K562 (cell line): ENCODE data around the gene RNF41. TPM values are rescaled to one million over a fixed set of nuclear protein-coding genes. Genes with fewer than 3 reads are reported as not detected.

Experiments
- ATAC-seq: fragments of 200-7000 bp; cut with Tn5 transposase; 3 replicates; pipeline ENCODE4 v1.9.1; 2020; ENCODE audit warnings: moderate library complexity
- BruUV-seq: library from RNA; stranded (reverse); fragments of 400-500 nt; replicated peaks from 2 replicates; lab custom pipeline; 2021; lab: Mats Ljungman, UMichigan
- CTCF ChIA-PET: fragments of 300-600 bp; formaldehyde crosslinking; extraction: SDS; loops from one replicate; lab custom pipeline; 2021; ENCODE audit warnings: low intra/inter-chr PET ratio; lab: Yijun Ruan, JAX
- POLR2A ChIA-PET: fragments of 300-600, 350-650 bp; sonication (Branson Sonifier 250); formaldehyde crosslinking; extraction: SDS; loops from one replicate; lab custom pipeline; 2021; ENCODE audit warnings: antibody characterized with exemption, inconsistent platforms; lab: Yijun Ruan, JAX
- DNase-seq, 4 experiments: peaks; one replicate each; pipeline versions ENCODE4 v3.0.0 to v3.0.0-alpha.2; 2011 to 2018; ENCODE audit warnings: low spot score in 3 of 4, mixed read lengths in 3 of 4; ENCODE audit errors: extremely low read depth in 1 of 4
- FAIRE-seq: peaks from 2 replicates; lab custom pipeline; 2011; peaks lifted over from hg19 to GRCh38; lab: Jason Lieb, UNC
- H2AFZ ChIP-seq: 2 replicates; pipeline ENCODE4 v1.6.0; 2011; ENCODE audit warnings: low read depth, low read length, control low read depth, inconsistent platforms
- H3K27ac ChIP-seq: fragments of 200-600 bp; 3 replicates; pipeline ENCODE4 v1.8.0; 2011; ENCODE audit warnings: low read depth, mild to moderate bottlenecking, control low read depth, inconsistent platforms, low read length, moderate library complexity, mixed read lengths; ENCODE audit errors: extremely low read depth
- H3K27me3 ChIP-seq, 2 experiments: fragments of 300-600 bp in 1 of 2; 2 replicates in 1 of 2; 3 replicates in 1 of 2; pipeline versions ENCODE4 v1.6.0 to v1.8.0; 2011; ENCODE audit warnings: inconsistent platforms in 2 of 2, low read length in 2 of 2, mild to moderate bottlenecking in 1 of 2, mixed read lengths in 1 of 2, moderate library complexity in 1 of 2; ENCODE audit not compliant: control insufficient read depth in 2 of 2, insufficient read depth in 2 of 2
- H3K36me3 ChIP-seq: fragments of 300-600 bp; 3 replicates; pipeline ENCODE4 v1.8.0; 2011; ENCODE audit warnings: mild to moderate bottlenecking, low read length, inconsistent platforms; ENCODE audit not compliant: control insufficient read depth, insufficient read depth
- H3K4me1 ChIP-seq, 2 experiments: fragments of 200-600 bp in 1 of 2; replicated peaks in 1 of 2; 2 replicates in 1 of 2; 3 replicates in 1 of 2; pipeline versions ENCODE4 v1.5.1 to v1.8.0; 2011; ENCODE audit warnings: inconsistent platforms in 2 of 2, low read length in 2 of 2, mild to moderate bottlenecking in 1 of 2, mixed read lengths in 1 of 2, moderate library complexity in 1 of 2; ENCODE audit not compliant: control insufficient read depth in 2 of 2, insufficient read depth in 2 of 2
- H3K4me2 ChIP-seq: 2 replicates; pipeline ENCODE4 v1.6.1; 2011; ENCODE audit warnings: low read length, control low read depth, inconsistent platforms, mixed read lengths; ENCODE audit not compliant: insufficient read depth
- H3K4me3 ChIP-seq: fragments of 200-600 bp; sonication (generic), shearing (Covaris generic); 2 replicates; pipeline ENCODE4 v1.5.1; 2016; ENCODE audit warnings: control low read depth, inconsistent platforms
- H3K79me2 ChIP-seq: fragments of 200-600 bp; 3 replicates; pipeline ENCODE4 v1.8.0; 2011; ENCODE audit warnings: low read length, inconsistent platforms; ENCODE audit not compliant: control insufficient read depth, insufficient read depth
- H3K9ac ChIP-seq, 2 experiments: 2 replicates each; pipeline versions ENCODE4 v1.6.0 to v1.6.1; 2011; ENCODE audit warnings: low read depth in 2 of 2, low read length in 2 of 2, control low read depth in 1 of 2, inconsistent platforms in 1 of 2, mild to moderate bottlenecking in 1 of 2, mixed read lengths in 1 of 2; ENCODE audit not compliant: insufficient read depth in 1 of 2
- H3K9me1 ChIP-seq: one replicate; pipeline ENCODE4 v1.6.0; 2011; ENCODE audit warnings: inconsistent platforms, mild to moderate bottlenecking, low read length, moderate library complexity; ENCODE audit not compliant: control insufficient read depth, insufficient read depth
- H3K9me3 ChIP-seq: replicated peaks from 2 replicates; pipeline ENCODE4 v1.5.1; 2011; ENCODE audit warnings: low read depth, low read length, inconsistent platforms; ENCODE audit not compliant: control insufficient read depth, insufficient read depth
- H4K20me1 ChIP-seq: replicated peaks from 2 replicates; pipeline ENCODE4 v1.6.1; 2011; ENCODE audit warnings: low read length, inconsistent platforms, mixed read lengths; ENCODE audit not compliant: control insufficient read depth, insufficient read depth
- POLR2G ChIP-seq: fragments of 200-400 bp; formaldehyde crosslinking; IDR thresholded peaks from 2 replicates; pipeline ENCODE4 v1.6.1; 2017; ENCODE audit warnings: low read depth, mild to moderate bottlenecking, antibody characterized with exemption, low read length, moderate library complexity
- RAD51 ChIP-seq: fragments of 450-650 bp; IDR thresholded peaks from 2 replicates; pipeline ENCODE4 v1.7.1; 2016; ENCODE audit warnings: low read depth, mild to moderate bottlenecking, borderline replicate concordance
- ZBTB7A ChIP-seq: IDR thresholded peaks from 2 replicates; pipeline ENCODE4 v1.6.1; 2011; ENCODE audit warnings: low read depth, mild to moderate bottlenecking, low read length, moderate library complexity, borderline replicate concordance; ENCODE audit not compliant: control insufficient read depth
- WGBS: fragments of 100-300 bp; shearing (Covaris generic); methylation state at CpG from one replicate; pipeline ENCODE4 v1.1.6; 2016; ENCODE audit warnings: low coverage, mixed read lengths; ENCODE audit not compliant: insufficient coverage; ENCODE audit errors: missing lambda C conversion rate; 5-methylcytosine and 5-hydroxymethylcytosine counted together
- in situ Hi-C: fragments of 300-500 bp; cut with MboI; formaldehyde crosslinking; loops from 4 replicates; pipeline ENCODE4 v1.15.0; 2018; ENCODE audit warnings: inconsistent platforms, mixed read lengths
- intact Hi-C: fragments of 100-400 bp; cut with micrococcal nuclease; formaldehyde crosslinking; loops from 2 replicates; pipeline ENCODE4 v1.14.2; 2022
- polyA plus RNA-seq, 8 experiments: library from polyadenylated mRNA; depleted of rRNA in 4 of 8; stranded (reverse) in 5 of 8; unstranded in 3 of 8; fragments of >200 nt; fragmentation: Nextera tagmentation in 2 of 8; fragmentation: Illumina TruSeq in 1 of 8; extraction: Ambion mirVana in 2 of 8; extraction: Trizol in 1 of 8; gene quantifications; 2 replicates each; pipeline versions ENCODE4 v1.2.1 to v1.2.3, GENCODE V29; 2011 to 2014; ENCODE audit warnings: inconsistent platforms in 1 of 8, missing spikeins in 1 of 8
- total RNA-seq, 7 experiments: library from RNA; depleted of rRNA in 6 of 7; stranded (reverse); fragments of >200 nt in 6 of 7; fragmentation: Illumina TruSeq in 2 of 7; extraction: Trizol in 2 of 7; gene quantifications; 2 replicates each; pipeline versions ENCODE4 v1.2.1 to v1.2.3, GENCODE V29; 2011 to 2021; ENCODE audit warnings: low replicate concordance in 1 of 7
- TF ChIP-seq, protein P1 (sequence below): fragments of 450-650 bp; IDR thresholded peaks from 2 replicates; pipeline ENCODE4 v1.6.1; 2017; ENCODE audit warnings: antibody characterized with exemption, mild to moderate bottlenecking

RNF41 gene
- total and polyA plus RNA-seq, 9 of the 15 experiments (the other 6 are each of a cell fraction or from before 2014, with no cell fraction given): 28.2 to 46.8 (median 33.8) TPM

DNA sequence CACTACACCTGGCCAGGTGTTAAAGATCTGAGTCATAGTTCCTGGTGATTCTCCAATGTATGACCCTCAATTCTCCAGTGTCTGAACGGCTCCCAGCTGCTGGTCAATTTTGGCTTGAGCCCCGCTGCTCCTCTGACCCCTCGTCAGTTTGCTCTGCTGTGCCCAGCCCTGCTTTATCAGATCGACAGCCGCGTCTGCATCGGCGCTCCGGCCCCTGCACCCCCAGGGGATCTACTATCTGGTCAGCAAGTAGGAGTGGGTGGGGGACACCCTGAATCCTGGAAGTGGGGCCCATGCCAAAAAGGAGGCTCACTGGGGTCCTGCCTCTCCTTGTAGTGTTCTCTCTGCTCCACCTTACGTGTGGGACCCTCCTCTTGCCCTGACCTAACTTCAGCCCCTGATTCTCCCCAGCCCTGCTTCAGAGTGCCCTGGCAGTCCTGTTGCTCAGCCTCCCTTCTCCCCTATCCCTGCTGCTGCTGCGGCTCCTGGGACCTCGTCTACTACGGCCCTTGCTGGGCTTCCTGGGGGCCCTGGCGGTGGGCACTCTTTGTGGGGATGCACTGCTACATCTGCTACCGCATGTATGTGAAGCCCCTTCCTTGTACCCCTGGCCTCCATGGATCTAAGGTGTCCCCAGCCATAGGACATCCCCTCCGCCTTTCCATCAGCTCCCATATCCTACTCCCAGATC, 13.2 kb upstream of the RNF41 start:
- Histone ChIP-seq H3K4me1 (peaks cover 6 to 29% of the 10 kb centered on the region in 2 experiments; a peak in 3 of 5 replicates), H3K4me3 (no peak overlapping the region), H3K9me3 (no peaks in the 10 kb centered on the region), H2AFZ (no peak overlapping the region), H3K9ac (peak overlapping the region in 1 of 2 experiments; percentile 76; a peak in 2 of 4 replicates), H3K27ac (no peak overlapping the region), H4K20me1 (no peaks in the 10 kb centered on the region), H3K27me3 (no peaks in the 10 kb centered on the region), H3K79me2 (no peaks in the 10 kb centered on the region), H3K4me2 (peak overlapping the region; percentile 46; the same call in 1 of the 2 replicates), H3K36me3 (peaks cover 10% of the 10 kb centered on the region; the same call in 1 of the 3 replicates), H3K9me1 (no peaks in the 10 kb centered on the region)
- ChIA-PET POLR2A (interaction anchor here (0.6 to 3.2 kb wide), 6 partner anchors 12 to 59 kb away, joined by 3 to 12 read pairs (median 5); partner anchors contain the start of gene ANKRD52), CTCF (no interaction called here)
- intact Hi-C loops (no loop called here), in situ Hi-C loops (no loop called here)
- no TSS peak for BruUV-seq
- FAIRE-seq (no peak), DNase-seq (no peak), ATAC-seq (peak; percentile 12; the same call in 1 of the 3 replicates)
- WGBS: 28% methylated on average over 15 of the region's 16 CpGs
- TF ChIP-seq POLR2G (peak; percentile 37; the same call in 1 of the 2 replicates), RAD51 (no peak)

DNA sequence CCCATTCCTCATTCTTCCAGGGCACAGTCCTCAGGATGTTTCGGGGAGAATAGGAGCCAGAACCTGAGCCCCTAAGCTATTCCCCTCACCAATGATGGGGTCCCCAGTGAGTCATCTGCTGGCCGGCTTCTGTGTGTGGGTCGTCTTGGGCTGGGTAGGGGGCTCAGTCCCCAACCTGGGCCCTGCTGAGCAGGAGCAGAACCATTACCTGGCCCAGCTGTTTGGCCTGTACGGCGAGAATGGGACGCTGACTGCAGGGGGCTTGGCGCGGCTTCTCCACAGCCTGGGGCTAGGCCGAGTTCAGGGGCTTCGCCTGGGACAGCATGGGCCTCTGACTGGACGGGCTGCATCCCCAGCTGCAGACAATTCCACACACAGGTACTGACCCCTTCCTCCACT, 9.5 kb upstream of the RNF41 start:
- intact Hi-C loops: no loop called here
- H3K4me2 ChIP-seq: no peak overlapping the region
- FAIRE-seq: no peak
- peaks cover 6% of the 10 kb centered on the region; the same call in 2 of the 3 replicates for H3K36me3 ChIP-seq
- H3K79me2 ChIP-seq: no peaks in the 10 kb centered on the region
- TF ChIP-seq, protein P1, sequence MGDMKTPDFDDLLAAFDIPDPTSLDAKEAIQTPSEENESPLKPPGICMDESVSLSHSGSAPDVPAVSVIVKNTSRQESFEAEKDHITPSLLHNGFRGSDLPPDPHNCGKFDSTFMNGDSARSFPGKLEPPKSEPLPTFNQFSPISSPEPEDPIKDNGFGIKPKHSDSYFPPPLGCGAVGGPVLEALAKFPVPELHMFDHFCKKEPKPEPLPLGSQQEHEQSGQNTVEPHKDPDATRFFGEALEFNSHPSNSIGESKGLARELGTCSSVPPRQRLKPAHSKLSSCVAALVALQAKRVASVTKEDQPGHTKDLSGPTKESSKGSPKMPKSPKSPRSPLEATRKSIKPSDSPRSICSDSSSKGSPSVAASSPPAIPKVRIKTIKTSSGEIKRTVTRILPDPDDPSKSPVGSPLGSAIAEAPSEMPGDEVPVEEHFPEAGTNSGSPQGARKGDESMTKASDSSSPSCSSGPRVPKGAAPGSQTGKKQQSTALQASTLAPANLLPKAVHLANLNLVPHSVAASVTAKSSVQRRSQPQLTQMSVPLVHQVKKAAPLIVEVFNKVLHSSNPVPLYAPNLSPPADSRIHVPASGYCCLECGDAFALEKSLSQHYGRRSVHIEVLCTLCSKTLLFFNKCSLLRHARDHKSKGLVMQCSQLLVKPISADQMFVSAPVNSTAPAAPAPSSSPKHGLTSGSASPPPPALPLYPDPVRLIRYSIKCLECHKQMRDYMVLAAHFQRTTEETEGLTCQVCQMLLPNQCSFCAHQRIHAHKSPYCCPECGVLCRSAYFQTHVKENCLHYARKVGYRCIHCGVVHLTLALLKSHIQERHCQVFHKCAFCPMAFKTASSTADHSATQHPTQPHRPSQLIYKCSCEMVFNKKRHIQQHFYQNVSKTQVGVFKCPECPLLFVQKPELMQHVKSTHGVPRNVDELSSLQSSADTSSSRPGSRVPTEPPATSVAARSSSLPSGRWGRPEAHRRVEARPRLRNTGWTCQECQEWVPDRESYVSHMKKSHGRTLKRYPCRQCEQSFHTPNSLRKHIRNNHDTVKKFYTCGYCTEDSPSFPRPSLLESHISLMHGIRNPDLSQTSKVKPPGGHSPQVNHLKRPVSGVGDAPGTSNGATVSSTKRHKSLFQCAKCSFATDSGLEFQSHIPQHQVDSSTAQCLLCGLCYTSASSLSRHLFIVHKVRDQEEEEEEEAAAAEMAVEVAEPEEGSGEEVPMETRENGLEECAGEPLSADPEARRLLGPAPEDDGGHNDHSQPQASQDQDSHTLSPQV: no peak
- TF ChIP-seq ZBTB7A: no peak
- TF ChIP-seq, all 486 proteins: peak for 0
- H3K9me1 ChIP-seq: no peaks in the 10 kb centered on the region
- H4K20me1 ChIP-seq: no peaks in the 10 kb centered on the region
- ChIA-PET CTCF (no interaction called here), POLR2A (interaction anchor here (0.7 to 2.0 kb wide), 6 partner anchors 9 to 447 kb away, joined by 3 to 6 read pairs (median 4); partner anchors contain the start of gene RNF41)
- ATAC-seq (no peak), DNase-seq (no peak)
- H3K27ac ChIP-seq: no peak overlapping the region
- H2AFZ ChIP-seq: no peak overlapping the region
- H3K27me3 ChIP-seq: no peaks in the 10 kb centered on the region
- H3K4me3 ChIP-seq: no peak overlapping the region
- in situ Hi-C loops: no loop called here
- H3K9ac ChIP-seq: peak overlapping the region in 1 of 2 experiments; percentile 32; a peak in 1 of 4 replicates
- WGBS: 76% methylated on average over 11 of the region's 11 CpGs
- BruUV-seq: no TSS peak
- H3K4me1 ChIP-seq: peaks cover 14 to 18% of the 10 kb centered on the region in 2 experiments; a peak in 4 of 5 replicates
- H3K9me3 ChIP-seq: no peaks in the 10 kb centered on the region
